LNCAP (cell line): ENCODE measurements around the gene RTF1.

Source experiments
- CTCF ChIP-seq: fragments of 450-650 bp; IDR thresholded peaks from 2 replicates; pipeline ENCODE4 v1.5.1; 2017; ENCODE audit warnings: mild to moderate bottlenecking

RTF1 gene

DNA sequence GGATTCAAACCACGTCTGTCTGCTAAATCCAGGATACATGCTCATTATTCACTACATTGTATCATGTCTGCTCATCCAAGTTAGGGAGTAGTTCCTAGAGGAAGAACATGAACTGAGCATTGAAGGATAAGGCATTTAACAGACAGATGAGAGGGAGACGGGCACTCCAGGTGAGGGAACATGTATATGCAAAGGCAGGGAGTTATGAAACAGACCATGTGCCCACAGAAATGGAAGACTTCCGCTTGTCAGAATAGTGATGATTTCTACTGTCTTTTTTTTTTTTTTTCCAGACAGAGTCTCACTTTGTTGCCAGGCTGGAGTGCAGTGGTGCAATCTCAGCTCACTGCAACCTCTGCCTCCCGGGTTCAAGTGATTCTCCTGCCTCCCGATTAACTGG lies 9.6 kb upstream of the RTF1 start:
- no peak for TF ChIP-seq CTCF

DNA sequence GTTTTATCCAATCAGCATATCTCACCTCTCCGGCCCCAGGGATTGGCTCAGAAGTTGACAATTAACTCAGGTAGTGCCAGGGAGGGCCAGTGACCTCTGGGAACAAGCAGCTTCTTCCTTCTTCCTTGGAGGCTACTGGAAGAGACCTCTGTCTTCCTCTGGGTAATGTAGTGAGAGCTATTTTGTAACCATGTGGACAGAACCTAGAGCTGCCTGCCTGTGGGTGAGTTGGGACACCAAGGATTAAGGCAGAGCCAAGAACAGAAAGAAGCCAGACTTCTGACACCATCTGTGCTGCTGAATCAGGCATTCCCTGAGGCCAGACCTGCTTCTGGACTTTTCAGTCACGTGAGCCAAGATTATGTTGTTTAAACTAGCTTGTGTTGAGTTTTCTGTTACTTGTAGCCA lies 8.7 kb upstream of the RTF1 start:
- no peak for TF ChIP-seq CTCF

DNA sequence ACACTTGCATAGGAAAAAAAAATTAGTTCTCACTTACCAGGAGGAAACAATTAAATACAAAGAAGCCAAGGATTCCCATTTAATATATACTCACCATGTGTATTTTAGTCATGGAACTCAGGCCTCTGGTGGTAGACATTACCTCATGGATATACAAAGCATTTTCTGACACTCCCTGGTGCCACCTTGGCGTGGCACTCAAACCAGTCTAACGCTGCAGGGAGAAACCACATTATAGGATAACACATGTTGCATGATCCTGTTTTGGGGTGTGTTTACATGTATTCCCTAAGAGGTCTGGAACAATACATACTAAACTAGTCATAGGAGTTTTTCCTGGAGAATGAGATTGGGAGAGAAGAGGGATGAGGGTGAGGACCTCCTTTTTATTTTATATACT lies 5.9 kb upstream of the RTF1 start:
- TF ChIP-seq CTCF, result no peak

GRCh38 chr15:41411441-41411840 lies 5.5 kb upstream of the RTF1 start:
- TF ChIP-seq CTCF, result no peak

DNA sequence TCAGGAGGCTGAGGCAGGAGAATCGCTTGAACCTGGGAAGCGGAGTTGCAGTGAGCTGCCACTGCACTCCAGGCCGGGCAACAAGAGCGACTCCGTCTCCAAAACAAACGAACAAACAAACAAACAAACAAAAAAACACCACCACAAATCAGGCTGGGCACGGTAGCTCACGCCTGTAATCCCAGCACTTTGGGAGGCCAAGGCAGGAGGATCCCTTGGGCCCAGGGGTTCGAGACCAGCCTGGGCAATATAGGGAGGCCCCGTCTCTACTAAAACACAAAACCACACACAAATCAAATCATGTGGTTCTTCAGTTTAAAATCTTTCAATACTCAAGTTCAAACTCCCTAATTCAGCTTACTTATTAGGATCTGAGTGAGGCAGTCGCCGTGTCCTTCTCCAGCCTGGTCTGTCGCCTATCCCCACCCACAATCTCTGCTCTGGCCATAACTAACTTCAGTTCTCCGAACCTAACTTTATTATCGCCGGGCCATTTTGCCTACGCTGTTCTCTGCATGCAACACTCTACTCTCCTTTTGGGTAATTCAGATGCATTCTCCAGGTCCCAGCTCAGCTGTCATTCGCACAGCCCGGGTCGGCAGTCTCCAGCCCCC lies 660 bp upstream of the RTF1 start:
- TF ChIP-seq CTCF, result no peak

- TF ChIP-seq CTCF, result no peak
Measured at GRCh38 chr15:41417418-41418195, 712 bp downstream of the RTF1 start.

DNA sequence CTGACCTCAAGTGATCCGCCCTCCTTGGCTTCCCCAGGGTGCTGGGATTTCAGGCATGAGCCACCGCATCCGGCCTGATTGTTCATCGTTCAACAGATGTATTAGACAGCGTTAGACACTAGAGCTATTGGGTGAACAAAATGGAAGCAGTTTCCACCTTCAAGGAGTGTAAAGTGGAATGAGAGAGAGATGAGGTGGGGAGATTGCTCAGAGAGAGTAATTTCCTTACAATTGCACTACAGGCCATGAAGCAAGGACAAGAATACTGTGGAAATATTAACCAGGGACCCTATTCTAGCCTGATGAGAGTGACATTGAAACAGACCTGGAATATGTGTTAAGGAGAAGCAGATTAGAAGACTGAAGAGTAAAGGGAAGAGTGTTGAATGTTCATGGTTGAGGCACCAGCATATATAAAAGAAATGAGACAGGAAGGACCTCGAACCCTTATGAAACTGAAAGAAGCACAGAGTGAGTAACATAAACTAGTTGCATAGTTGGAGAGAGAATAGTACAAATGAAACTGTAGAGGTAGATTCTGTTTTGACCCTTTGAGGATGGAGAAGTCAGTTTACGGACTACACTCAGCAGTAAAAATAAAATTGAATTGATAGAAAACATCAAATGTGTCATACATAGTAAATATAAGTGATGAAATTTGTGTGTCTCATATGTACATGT lies 7.2 kb downstream of the RTF1 start:
- TF ChIP-seq CTCF, result no peak
